ENCODE results near the gene ZNF680.
"Not testable (repeated sequence)": the region's sequence is repeated elsewhere in the genome, so short reads cannot be mapped to it uniquely, and the experiment has no call there.

The ZNF680 gene

DNA sequence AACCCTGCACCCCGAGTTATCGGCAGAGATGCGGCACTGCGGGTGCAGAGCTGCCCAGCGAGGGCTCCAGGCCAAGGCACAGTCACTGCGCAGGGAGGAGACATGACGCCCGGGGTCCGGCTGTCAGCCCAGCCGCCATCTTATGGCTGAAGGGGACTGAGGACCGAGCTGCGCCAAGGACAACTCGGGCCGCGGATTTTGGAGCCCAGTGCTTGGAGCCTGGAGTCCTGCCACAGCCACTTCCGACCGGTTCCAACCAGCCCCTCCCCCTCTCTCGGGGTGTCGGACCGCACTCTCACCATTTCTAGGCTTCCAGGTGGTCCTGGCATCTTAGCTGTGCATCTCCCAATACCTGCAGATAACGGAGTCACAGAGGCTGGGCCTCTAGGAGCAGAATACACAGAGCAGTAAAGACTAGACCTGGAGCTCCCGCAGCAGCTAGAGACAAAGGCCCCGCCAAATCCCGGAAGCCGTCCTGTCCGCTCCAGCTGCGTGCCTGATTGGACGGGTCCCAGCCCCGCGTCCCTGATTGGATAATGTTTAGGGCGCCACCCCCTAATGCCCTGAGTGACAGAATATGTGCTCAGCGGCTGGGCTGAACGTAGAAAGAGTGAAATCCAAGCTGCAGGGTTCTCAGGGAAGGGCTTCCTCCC is at the start of gene ZNF680:
ZNF680 (minus strand) TSS at position 446 of the 653 bp plus-strand sequence; CDS start at position 329, 117 bp downstream.
- DNase-seq (ENCODE audit: low read depth in 2 of 2, low spot score in 1 of 2), result peak; percentile 77 to 78

DNA sequence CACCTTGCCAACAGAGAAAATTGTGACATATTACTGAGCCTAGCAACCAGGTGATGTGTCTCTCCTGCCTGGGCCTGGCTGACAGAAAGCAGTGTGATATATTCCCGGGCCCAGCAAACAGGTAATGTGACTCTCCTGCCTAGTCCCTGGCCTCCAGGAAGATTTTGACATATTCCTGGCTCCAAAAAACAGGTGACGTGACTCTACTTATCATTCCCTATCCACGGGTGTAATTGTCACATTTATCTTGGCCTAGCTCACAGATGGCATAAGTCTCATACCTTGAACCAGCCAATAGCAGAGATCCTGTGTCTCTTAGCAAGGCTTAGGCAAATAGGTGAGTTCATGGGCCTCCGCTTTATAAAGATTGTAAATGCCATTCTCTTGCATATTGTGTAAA is 49.6 kb upstream of the ZNF680 start:
- DNase-seq (ENCODE audit: low read depth in 2 of 2, low spot score in 1 of 2), result no peak

DNA sequence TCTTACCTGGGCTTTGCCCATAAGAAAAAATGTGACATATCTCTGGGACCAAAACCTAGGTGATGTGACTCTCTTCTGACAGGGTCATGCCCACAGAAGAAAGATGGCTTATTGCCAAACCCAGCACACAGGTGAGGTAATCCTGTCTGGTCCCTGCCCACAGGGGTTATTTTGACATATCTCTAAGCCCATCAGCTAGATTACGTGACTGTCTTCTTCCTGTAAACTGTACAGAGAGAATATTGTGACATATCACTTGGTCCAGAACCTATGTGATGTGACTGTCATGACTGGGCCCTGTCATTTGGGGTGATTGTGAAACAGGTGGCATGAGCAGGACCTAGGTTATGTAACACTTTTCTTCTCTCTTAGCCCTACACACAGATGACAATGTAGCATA is 48.8 kb upstream of the ZNF680 start:
- no peak for DNase-seq (ENCODE audit: low read depth in 2 of 2, low spot score in 1 of 2)

DNA sequence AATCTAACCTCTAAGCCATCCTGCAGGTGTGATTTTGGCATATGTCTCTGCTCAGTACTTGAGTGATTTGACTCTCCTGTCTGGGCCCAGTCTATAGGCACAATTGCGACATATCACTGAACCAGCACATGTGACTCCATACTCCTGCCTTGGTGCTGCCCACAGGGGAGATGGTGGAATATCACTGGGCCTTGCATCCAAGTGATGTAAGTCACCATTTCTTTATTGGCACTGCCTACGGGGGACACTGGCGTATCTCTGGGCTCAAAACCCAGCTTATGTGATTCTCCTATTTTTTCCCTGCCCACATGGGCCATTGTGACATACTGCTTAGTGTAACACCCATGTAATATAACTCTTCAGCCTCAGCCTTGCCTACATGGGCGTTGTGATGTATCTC is 48.1 kb upstream of the ZNF680 start:
- no peak for DNase-seq (ENCODE audit: low read depth in 2 of 2, low spot score in 1 of 2)

DNA sequence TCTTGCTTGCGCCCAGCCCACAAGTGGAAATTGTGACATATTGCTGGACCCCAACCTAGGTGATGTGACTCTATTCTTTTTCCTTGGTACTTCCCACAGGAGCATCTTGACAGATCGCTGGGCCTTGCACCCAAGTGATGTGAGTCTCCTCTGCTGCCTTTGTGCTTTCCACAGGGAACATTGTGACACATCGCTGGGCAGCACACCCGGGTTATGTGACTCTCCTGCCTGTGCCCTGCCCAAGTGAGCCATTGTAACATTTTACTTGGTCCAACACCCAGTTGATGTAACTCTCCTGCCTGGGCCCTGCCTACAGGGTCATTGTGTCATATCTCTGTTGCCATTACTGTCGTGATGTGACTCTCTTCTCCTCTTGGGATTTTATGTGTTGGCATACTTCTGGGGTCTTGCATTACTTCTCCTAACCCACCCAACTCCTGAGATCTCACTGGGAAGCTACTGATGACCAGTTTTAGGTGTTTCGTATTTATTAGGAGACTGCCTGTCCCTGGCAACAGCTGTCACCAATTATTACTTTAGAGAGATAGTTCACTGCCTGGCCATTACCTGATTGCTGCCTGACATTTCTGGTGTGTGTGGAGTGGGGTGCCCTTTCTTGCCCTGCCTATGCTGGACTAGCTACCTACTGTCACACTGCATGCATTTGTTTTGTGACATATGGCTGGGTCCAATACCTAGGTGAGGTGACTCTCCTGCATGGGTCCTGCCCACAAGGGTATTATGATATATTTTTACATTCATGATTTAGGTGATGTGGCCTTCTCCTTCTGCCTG is 45.4 kb upstream of the ZNF680 start:
- no peak for DNase-seq (ENCODE audit: low read depth in 2 of 2, low spot score in 1 of 2)

DNA sequence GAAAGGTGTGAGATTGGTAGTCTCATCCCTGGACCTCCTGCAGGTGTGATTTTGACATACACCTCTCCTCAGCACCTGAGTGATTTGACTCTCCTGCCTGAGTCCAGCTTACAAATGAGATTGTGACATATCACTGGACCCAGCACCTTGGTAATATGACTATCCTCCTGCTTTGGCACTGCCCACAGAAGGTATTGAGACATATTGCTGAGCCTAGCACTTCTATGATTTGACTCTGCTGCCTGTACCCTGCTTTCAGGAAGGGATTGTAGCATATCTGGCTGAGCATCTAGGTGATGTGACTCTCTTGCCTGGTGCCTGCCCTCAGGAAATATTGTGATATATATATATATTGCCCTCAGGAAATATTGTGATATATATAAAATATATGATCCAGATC is 43.5 kb upstream of the ZNF680 start:
- no peak for DNase-seq (ENCODE audit: low read depth in 2 of 2, low spot score in 1 of 2)

DNA sequence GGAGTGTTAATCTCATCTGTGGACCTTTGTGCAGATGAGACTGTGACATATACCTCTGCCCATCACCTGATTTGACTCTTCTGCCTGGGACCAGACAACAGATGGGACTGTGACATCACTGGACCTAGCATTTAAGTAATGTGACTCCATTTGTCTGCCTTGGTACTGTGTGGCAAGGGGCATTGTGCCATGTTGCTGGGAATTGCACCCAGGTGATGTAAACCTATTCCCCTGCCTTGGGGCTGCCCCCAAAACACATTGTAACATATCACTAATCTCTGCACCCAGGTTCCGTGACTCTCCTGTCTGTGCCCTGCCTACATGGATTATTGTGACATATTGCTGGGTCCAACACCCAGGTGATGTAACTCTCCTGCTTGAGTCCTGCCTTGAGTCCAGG is 40.4 kb upstream of the ZNF680 start:
- no peak for DNase-seq (ENCODE audit: low read depth in 2 of 2, low spot score in 1 of 2)

DNA sequence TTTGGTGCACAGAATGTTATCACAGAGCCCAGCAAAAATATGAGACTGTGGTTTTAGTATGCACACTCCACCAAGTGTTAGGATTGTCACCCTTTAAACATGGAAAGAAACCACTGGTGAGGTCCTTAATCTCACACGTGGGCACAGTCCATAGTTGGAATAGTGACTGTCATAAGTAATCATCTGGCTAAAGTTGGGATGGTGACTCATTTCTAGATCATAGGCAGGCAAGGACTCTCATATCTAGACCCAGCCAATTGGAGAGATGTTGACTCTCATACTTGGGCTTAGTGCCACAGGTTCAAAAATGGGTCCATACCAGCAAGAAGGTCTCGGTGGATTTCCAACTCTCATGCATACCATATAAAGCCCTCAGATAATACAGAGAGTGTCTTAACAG is 39.6 kb upstream of the ZNF680 start:
- DNase-seq (ENCODE audit: low read depth in 2 of 2, low spot score in 1 of 2), result no peak

DNA sequence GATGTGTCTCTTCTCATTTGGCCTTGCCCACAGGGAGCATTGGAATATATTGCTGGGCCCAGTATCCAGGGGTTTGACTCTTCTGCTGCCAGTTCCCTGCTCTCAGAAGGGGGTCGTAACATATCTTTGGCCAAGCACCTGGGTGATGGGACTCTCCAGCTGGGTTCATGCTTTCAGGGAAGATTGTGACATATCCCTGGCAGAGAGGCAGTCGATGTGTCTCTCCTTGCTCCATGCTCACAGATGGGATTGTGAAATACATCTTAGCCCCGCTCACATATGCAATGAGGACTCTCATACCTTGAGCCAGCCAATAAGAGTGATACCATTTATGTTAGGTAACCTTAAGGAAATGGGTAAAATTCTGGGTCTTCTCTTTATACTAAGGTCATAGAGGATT is 39.2 kb upstream of the ZNF680 start:
- DNase-seq (ENCODE audit: low read depth in 2 of 2, low spot score in 1 of 2), result no peak

DNA sequence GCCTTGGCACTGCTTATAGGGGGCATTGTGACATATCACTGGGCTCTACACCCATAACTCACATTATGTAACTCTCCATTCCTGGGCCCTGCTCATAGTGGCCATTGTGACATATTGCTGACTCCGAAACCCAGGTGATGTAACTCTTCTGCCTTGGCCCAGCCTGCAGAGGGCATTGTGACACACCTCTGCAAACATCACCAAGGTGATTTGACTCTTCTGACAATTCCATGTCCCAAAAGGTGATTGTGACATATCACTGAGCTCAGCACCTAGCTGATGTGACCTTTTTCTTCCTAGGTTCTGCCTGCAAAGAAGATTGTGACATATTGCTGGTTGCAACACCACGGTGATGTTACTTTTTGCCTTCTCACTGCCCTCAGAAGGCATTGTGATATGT is 36.5 kb upstream of the ZNF680 start:
- no peak for DNase-seq (ENCODE audit: low read depth in 2 of 2, low spot score in 1 of 2)

DNA sequence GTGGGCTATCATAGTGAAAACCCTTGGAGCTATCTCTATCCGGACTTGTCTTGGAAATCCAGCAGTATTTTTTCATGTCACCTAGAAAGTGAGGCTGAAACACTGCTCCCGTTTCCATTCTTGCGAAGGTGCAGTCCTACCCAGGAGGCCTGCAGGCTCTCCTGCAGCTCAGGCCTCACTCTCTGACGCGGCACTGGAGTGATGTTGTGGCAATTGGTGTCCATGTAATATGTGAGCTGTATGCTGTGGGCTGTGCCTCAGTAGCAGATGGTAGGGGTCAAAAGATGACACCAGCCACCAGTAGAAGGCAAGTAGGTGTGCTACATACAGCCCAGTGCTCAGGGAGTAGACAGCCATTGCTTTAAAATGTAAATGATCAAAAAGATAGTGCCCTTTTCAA is 28.1 kb upstream of the ZNF680 start:
- no peak for DNase-seq (ENCODE audit: low read depth in 2 of 2, low spot score in 1 of 2)

DNA sequence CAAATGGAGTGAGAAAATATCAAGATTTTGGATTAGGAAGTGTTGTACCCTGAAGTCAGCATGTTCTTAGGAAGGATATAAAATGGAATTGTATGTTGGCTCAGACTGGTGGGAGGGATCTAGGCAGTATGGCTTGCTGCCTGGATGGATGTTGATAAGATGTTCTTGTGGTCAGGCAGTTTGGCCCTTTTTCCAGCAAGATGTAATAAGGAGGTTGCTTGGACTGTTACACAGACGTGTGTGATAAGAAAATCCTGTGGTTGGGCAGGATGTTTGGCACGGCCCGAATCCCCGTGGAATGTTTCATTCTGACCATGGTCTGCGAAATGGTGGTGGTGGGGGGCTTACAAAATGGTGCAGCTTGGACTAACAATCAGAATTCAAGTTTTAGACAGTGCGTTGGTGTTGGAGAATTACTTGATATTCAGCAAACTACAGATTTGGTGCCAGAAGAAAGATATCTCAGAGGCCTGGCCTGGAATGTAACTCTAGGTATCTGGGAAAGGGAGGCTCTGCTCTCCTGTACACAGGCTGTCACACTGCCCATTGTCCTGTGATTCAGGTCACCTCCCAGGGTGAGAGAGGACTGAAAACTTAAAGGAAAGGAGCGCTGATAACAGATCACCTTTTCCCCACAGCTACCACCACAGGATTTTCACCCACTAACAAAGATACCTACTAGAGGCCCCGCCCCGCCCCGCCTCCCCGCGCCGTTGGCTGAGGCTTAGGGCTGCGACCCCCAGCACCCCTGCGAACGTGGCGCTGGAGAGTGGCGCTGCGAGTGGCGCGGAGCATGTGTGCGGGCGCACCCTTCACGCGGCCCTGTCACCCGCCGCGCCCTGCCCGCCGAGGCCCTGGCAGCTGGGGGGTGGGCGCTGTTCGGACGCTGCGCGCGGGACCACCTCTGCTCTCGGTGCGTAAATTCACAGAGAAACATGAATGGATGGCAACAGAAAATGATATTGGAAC is 19.3 kb upstream of the ZNF680 start:
- no peak for DNase-seq (ENCODE audit: low read depth in 2 of 2, low spot score in 1 of 2)

DNA sequence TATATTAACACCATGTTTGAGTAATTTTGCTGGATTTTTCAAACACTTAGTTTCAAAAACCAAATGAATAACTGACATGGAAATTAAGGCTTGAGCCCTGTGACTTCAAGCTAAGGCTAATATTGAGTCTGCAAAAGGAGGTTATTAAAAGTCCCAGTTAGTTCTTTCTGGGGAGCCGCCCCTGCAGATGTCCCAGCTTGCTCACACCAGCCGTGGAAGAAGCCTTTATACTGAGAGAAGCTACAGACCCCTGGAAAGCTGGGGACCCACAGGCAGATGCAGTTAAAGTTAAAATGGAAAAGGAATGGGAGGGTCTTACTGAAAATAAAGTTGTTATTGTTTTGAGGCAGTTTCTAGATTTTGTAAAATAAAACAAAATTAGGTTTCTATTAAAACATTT is 18.5 kb upstream of the ZNF680 start:
- no peak for DNase-seq (ENCODE audit: low read depth in 2 of 2, low spot score in 1 of 2)

DNA sequence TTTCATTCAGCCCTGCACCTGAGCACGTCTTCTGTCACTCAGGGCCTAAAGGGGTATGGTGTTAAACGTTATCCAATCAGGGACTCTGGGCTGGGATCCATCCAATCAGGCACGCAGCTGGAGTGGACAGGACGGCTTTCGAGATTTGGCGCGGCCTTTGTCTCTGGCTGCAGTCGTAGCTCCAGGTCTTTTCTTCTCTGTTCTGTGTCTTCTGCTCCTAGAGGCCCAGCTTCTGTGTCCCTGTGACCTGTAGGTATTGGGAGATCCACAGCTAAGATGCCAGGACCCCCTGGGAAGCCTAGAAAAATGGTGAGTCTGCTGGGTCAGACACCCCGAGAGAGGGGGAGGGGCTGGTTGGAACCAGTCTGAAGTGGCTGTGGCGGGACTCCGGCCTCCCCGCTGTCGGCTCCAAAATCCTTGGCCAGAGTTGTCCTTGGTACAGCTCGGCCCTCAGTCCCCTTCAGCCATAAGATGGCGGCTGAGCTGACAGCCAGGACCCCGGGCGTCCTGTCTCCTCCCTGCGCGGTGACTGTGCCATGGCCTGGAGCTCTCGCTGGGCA is 11.7 kb upstream of the ZNF680 start:
- no peak for DNase-seq (ENCODE audit: low read depth in 2 of 2, low spot score in 1 of 2)

DNA sequence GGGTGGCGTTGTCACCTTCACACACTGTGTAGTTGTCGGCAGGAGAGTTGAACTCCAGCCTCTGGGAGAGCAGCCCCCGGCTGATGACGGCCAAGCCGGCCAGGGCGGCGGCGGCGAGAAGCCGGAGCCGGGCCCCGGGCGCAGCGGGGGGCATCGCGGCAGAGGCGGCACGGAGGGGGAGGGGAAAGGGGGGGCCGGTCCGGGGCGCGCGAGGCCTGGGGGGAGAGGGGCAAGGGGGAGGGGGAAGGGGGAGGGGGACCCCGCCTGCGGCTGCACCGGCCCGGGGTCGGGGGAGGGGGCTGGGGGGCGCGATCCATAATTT is 7.4 kb upstream of the ZNF680 start:
- DNase-seq (ENCODE audit: low read depth in 2 of 2, low spot score in 1 of 2), result not testable (repeated sequence)

DNA sequence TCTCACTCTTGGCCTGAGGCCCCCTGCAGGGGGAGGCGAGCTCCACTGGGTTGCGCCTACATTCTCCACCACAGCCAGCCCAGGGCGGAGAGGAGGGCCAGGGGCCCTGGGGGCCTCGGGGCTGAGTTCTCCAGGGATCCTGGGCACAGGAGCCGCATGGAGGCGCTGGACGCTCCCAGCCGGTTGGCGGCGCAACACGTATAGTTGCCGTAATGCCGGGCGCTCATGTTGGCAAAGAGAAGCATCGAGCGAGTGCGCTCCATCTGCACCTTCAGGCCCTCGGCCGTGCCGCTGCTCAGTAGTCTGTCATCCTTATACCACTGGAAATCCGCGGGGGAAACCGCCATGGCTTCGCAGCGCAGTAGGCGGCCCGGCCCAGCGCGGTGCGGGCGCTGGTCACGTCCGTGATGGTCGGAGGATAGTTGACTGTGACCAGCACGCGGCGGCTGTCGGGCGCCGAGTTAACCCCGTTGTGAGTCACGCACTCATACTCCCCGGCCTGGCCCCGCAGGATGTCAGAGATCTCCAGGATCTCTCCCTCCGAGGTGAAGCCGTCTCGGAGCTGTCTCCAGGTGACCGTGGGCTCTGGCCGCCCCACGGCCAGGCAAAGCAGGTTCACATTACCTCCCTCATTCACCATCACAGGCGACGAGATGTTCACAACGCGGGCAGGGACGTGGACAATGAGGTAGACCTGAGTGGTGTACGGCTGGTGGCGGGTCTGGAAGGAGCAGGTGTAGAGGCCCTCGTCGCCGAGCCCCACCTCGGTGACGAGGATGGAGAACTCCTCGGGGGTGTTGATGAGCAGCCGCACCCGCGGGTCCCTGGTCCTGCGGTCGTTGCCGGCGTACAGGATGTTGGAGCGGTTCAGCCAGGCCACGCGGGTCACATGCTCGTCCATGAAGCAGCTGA is 6.8 kb upstream of the ZNF680 start:
- not testable (repeated sequence) for DNase-seq (ENCODE audit: low read depth in 2 of 2, low spot score in 1 of 2)

DNA sequence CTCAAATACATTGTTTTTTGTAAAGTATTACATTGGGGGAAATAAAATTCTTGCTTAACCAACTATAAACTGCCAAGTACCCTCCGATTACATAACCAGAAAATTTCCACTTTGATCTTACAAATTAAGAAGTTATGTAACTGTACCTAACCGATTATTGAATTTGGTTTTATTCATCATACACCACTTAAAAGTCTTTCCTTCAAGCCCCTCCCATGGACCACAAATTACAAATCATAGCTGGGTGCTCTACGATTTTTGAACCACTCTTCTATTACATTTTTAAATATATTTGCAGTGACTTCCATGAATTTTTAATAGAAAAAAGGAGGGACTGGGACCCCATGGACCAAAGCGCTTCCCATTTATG is 630 bp downstream of the ZNF680 start:
- DNase-seq (ENCODE audit: low read depth in 2 of 2, low spot score in 1 of 2), result no peak

DNA sequence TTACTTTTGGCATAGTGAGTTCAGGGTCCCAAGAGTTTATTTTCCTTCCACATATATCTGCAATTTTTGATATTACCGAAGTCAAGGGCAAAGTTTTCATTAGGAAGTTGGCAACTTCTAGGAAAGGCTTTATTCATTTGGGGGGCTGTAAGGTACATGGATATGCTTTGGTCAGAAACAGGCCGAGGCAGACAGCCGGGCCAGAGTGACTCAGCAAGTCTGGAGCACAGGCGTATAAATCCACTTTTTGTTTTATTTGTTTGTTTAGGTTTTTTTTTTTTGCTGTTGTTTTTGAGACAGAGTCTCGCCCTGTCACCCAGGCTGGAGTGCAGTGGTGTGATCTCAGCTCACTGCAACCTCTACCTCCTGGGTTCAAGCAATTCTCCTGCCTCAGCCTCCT is 3.7 kb downstream of the ZNF680 start:
- DNase-seq (ENCODE audit: low read depth in 2 of 2, low spot score in 1 of 2), result no peak

DNA sequence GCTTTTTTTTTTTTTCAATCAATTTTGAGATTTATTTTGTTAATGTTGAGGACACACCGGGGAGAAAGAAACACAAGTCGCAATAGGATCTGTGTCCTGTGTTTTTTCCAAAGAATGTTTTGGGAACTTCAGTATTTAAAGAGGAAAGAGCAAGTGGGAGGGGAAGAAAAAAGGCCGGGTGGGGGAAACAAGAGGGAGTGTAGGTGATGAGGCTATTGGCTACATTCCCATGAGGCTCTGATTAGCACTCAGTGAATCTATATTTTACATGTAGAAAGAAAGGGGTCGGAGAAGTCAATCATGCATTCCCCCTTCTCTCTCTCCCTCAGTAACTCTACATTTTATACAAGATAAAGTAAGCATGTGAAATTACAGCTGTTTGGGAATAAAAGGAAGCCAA is 4.1 kb downstream of the ZNF680 start:
- DNase-seq (ENCODE audit: low read depth in 2 of 2, low spot score in 1 of 2), result no peak

DNA sequence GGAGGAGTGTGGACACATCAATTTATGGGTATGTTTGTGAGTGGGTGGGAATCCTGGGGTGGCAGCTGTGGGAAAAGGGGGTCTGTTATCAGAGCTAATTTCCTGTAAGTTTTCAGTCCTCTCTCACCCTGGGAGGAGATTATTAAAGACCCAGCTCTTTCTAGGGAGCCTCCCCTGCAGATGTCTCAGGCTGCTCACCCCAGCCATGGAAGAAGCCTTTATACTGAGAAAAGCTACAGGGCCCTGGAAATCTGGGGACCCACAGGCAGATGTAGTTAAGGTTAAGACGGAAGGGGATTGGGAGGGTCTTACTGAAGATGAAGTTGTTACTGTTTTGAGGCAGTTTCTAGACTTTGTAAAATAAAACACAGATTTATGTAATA is 4.6 kb downstream of the ZNF680 start:
- no peak for DNase-seq (ENCODE audit: low read depth in 2 of 2, low spot score in 1 of 2)

Measured in stimulated activated CD8-positive, alpha-beta memory T cell treated with anti-CD3 and anti-CD28 coated beads, Interleukin-4, amount 100 ng/mL, for 4 hours (primary cell).